Astrocyte of the cerebellum (primary cell): ENCODE data around the gene EVI5L.

Source experiments
- DNase-seq: peaks from one replicate; pipeline ENCODE4 v3.0.0-alpha.2; 2011; ENCODE audit warnings: low read depth
- H3K4me3 ChIP-seq: 2 replicates; pipeline ENCODE4 v1.5.1; 2011; ENCODE audit warnings: mild to moderate bottlenecking, low read depth, low read length, moderate library complexity
- in situ Hi-C: cut with HindIII; loops from 2 replicates; pipeline ENCODE4 v1.10.0; 2017; ENCODE audit warnings: low sequenced_read_pairs
- TF ChIP-seq, protein P1 (sequence below): IDR thresholded peaks from 2 replicates; pipeline ENCODE4 v1.5.1; 2012; ENCODE audit warnings: low read length, low read depth, moderate library complexity, mild to moderate bottlenecking; ENCODE audit errors: missing control alignments

The EVI5L gene

DNA sequence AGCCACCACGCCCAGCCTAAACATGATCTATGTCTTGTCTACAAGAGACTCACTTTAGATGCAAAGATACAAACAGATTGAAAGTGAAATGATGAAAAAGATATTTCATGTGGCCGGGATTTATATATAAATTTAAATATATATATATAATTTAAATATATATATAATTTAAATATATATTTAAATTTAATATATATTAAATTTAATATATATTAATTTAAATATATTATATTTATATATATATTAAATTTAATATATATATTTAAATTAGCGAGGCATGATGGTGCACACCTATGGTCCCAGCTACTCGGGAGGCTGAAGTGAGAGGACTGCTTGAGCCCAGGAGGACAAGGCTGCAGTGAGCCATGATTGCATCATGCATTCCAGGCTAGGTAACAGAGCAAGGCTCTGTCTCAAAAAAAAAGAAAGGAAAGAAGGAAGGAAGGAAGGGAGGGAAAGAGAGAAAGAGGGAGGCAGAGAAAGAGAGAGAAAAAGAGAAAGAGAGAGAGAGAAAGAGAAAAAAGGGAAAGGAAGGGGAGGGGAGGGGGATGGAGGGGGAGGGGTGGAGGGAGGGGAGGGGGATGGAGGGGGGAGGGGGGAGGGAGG, 7.0 kb upstream of the EVI5L start:
- TF ChIP-seq, protein P1, sequence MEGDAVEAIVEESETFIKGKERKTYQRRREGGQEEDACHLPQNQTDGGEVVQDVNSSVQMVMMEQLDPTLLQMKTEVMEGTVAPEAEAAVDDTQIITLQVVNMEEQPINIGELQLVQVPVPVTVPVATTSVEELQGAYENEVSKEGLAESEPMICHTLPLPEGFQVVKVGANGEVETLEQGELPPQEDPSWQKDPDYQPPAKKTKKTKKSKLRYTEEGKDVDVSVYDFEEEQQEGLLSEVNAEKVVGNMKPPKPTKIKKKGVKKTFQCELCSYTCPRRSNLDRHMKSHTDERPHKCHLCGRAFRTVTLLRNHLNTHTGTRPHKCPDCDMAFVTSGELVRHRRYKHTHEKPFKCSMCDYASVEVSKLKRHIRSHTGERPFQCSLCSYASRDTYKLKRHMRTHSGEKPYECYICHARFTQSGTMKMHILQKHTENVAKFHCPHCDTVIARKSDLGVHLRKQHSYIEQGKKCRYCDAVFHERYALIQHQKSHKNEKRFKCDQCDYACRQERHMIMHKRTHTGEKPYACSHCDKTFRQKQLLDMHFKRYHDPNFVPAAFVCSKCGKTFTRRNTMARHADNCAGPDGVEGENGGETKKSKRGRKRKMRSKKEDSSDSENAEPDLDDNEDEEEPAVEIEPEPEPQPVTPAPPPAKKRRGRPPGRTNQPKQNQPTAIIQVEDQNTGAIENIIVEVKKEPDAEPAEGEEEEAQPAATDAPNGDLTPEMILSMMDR = no peak
- in situ Hi-C loops = no loop called here
- no peak for DNase-seq
- H3K4me3 ChIP-seq = no peak overlapping the region

DNA sequence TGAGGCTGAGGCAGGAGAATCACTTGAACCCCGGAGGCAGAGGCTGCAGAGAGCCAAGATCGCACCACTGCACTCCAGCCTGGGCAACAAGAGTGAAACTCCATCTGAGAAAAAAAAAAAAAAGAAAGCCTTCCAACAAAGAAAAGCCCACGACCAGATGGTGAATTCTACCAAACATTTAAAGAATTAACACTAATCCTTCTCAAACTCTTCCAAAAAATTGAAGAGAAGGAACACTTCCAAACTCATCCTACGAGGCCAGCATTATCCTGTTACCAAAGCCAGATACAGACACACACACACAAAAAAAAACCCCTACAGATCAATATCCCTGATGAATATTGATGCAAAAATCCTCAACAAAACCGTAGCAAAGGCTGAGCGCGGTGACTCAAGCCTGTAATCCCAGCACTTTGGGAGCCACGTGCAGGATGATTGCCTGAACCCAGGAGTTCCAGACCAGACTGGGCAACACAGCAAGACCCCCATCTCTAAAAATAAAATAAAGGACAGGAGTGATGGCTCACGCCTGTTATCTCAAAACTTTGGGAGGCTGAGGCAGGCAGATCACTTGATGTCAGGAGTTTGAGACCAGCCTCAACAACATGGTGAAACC, 6.2 kb upstream of the EVI5L start:
- in situ Hi-C loops = no loop called here
- TF ChIP-seq, protein P1 = no peak
- no peak overlapping the region for H3K4me3 ChIP-seq
- no peak for DNase-seq

DNA sequence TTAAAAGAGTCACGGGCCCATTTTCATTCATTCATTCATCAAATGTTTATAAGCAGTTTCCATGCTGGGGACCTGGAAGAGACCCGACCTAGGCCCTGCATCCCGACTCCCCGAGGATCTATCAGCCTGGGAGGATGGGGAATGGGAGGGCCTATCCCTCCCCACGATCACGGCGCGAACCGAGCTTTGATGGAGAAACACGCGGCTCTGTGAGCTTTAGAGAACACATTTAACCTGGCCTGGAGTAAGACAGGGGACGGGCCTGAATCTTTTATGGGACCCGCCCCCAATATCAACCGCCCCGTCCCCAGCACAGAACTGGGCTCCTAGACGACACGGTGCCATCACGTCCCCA, 875 bp upstream of the EVI5L start:
- peak overlapping the region; percentile 36 for H3K4me3 ChIP-seq

DNA sequence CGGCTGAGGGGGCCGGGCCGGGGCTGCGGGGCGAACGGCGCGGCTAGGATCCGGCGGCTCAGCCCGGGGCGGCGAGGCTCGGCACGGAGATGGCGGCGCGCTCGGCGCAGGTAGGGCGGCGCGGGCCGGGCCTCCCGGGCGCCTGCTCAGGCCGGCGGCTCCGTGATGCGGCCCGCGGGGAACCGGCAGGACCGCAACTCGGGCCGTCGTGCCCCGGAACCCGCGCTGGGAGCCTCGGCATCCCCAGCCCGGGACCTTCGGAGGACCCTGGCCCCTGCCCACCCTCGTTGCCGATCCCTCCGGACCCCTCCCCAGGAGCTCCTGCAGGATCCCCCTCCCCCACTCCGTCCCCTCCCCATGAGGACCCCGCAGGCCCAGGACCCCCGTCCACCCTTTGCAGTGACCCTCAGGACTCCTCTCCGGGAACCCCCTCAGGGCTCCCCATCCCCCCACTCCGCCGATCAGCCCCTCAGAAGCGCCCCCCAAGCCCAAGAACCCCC, 304 bp downstream of the EVI5L start:
- DNase-seq = no peak
- in situ Hi-C loops = no loop called here
- TF ChIP-seq, protein P1 = no peak
- peak overlapping the region; percentile 53 for H3K4me3 ChIP-seq

More for the DNA sequence above, 875 bp upstream of the EVI5L start:
- DNase-seq = no peak
- TF ChIP-seq, protein P1 = no peak
- in situ Hi-C loops = no loop called here

DNA sequence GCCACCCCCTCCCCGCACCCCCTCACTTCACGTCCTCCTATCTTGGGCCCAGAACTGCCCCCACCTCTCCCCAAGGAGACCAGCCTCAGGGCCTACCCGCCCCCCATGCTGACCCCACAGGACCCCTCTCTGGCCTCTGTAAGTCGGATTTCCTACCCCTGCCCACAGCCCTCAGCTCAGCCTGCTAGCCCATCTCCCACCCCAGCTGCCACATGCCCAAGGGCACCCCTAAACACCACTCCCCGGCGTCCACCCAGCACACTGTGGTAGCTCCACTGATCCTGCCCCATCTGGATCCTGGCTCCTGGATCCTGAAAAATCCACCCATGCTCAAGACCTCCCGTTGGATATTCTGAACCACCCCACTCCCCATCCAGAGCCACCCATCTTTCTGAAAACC, 805 bp downstream of the EVI5L start:
- H3K4me3 ChIP-seq = peak overlapping the region; percentile 53
- TF ChIP-seq, protein P1 = no peak
- in situ Hi-C loops = no loop called here
- no peak for DNase-seq

DNA sequence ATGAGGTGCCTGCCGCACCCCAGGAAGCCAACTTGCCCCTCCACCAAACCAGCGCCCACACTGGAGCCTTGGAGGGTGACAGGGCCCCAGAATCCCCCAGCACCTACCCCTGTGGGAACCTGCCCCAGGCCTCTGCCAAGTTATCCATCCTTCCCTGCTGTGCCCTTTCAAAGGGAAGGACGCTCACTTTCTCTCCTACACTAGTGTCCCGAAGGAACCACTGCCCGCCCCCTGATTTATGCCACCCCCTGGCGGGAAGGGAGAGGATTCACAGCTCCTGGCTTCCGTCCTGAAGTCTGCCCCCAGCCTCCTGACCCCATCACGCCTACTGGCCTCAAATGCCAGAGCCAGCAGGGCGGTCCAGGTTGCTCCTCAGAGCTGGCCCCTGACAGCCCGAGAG, 1.4 kb downstream of the EVI5L start:
- in situ Hi-C loops = no loop called here
- H3K4me3 ChIP-seq = no peak overlapping the region
- TF ChIP-seq, protein P1 = peak; percentile 36
- no peak for DNase-seq
